ENCODE data around the gene RGS1.
A peak's percentile ranks its signal among the peaks of the same experiment; 100 is the strongest.

RGS1 gene

DNA sequence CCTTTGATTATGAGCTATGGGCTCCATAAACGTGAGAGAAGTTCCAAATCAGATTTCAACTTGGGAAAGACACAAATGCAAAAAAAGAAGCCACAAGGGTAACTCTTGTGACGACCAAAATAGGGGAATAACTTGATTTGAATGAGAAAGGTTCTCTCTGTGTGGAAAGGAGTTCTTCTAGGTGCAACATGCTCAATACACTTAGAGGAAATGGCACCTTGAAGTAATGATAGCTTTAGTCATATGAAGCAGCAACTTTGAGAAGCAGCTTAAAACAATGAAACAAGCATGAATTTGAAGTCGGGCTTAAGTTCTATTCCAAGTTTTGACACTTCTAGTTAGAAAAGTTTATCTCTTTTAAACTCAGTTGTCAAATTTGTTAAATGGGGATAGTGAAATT is 21.8 kb upstream of the RGS1 start:
- DNase-seq (ENCODE audit: low spot score), result no peak

GRCh38 chr1:192554904-192555303 is 20.7 kb upstream of the RGS1 start:
- no peak for DNase-seq (ENCODE audit: low spot score)

- DNase-seq (ENCODE audit: low spot score), result no peak
Measured at GRCh38 chr1:192555399-192555798, 20.2 kb upstream of the RGS1 start.

DNA sequence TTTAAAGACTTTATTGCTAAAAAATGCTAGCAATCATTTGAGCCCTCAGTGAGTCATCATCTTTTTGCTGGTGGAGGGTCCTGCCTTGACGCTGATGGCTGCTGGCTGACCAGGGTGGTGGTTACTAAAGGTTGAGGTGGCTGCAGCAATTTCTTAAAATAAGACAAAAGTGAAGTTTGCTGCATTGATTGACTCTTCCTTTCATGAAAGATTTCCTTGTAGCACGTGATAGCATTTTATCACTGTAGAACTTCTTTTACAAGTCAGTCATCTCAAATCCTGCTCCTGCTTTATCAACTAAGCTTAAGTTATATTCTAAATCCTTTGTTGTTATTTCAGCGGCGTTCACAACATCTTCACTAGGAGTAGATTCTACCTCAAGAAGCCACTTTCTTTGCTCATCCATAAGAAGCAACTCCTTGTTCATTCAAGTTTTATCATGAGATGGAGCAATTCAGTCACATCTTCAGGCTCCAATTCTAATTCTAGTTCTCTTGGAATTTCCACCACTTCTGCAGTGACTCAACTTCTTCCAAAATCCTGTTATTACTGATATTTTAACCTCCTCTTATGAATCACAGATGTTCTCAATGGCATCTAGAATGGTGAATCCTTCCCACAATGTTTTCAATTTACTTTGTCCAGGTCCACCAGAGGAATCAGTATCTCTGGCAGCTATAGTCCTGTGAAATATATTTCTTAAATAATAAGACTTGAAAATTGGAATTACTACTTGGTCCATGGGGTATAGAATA is 17.6 kb upstream of the RGS1 start:
- no peak for DNase-seq (ENCODE audit: low spot score)

- DNase-seq (ENCODE audit: low spot score), result no peak
Measured at GRCh38 chr1:192559115-192560006, 16.2 kb upstream of the RGS1 start.

DNA sequence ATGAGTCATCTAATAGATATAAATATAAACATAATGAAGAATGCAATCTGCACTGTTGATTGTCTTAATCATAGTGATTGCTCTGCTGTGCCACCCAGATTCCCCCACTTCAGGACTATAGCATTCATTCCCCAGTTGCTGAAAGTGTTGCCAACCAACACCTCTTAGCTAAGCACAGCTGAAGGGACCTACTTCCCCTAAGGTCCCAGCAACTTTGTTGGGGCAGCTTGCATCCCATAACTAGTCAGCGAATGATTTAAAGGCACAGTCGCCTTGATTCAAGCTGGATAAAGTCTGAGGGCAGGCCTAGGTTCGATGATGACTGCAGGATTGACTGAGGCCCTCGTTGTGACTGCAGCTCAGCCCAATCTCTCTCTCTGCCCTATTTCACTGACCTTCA is 14.3 kb upstream of the RGS1 start:
- no peak for DNase-seq (ENCODE audit: low spot score)

DNA sequence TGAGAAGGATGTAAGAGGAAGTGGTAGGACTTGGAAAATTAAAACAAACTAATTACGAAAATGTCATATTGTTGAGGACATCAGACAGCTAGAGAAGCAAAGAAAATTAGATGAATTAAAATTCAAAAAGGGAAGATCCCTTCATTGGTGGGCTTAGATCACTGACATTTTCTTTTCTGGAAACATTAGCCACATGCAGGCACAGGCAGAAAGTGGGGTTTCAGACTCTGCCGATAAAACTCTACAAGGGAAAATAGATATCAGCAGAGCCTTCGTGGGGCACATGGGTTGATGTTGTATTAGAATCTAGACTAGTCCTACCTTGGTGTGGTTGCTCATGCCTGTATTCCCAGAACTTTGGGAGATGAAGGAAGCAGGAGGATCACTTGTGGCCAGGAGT is 12.4 kb upstream of the RGS1 start:
- DNase-seq (ENCODE audit: low spot score), result no peak

DNA sequence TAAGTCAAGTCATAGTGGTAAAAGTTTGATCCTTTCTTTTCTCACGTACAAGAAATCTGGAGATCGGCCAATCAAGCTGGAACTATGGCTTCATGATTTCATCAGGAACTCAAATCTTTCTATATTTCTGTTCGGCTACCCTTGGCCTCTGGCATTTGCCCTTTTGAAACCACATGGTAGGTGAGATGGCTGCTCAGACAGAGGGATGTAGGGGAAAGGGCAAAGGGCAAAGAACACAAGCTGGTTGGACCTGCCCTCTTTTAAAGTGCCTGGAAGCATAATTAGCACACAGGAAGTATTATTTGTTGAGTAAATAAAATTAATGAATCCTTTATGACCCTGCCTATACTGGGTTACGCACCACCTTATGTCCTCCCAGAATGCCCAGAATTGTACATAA is 11.5 kb upstream of the RGS1 start:
- DNase-seq (ENCODE audit: low spot score), result no peak

- no peak for DNase-seq (ENCODE audit: low spot score)
Measured at GRCh38 chr1:192565946-192566345, 9.6 kb upstream of the RGS1 start.

DNA sequence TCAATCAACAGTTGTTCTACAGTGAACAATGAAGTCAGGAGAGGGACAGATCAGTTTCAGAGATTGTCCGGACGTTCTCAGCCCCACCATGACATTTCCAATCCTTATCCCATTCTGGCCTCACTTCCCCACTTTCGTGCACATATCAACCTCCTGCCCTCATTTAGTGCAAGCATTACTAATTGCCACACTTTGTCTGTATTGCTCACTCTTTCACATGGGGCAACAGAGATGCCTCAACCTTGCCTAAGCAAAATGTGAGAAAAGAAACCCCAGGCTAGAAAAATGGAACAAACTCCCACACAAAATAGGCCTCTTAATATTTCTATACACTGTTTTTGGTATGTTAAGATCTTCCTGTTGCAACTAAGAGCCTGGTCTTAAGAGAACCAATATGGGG is 8.9 kb upstream of the RGS1 start:
- no peak for DNase-seq (ENCODE audit: low spot score)

GRCh38 chr1:192568063-192568462 is 7.5 kb upstream of the RGS1 start:
- DNase-seq (ENCODE audit: low spot score), result no peak

- DNase-seq (ENCODE audit: low spot score), result no peak
Measured at GRCh38 chr1:192571668-192572067, 3.9 kb upstream of the RGS1 start.

- DNase-seq (ENCODE audit: low spot score), result no peak
Measured at GRCh38 chr1:192573499-192573898, 2.1 kb upstream of the RGS1 start.

- DNase-seq (ENCODE audit: low spot score), result no peak
Measured at GRCh38 chr1:192574073-192574472, 1.5 kb upstream of the RGS1 start.

DNA sequence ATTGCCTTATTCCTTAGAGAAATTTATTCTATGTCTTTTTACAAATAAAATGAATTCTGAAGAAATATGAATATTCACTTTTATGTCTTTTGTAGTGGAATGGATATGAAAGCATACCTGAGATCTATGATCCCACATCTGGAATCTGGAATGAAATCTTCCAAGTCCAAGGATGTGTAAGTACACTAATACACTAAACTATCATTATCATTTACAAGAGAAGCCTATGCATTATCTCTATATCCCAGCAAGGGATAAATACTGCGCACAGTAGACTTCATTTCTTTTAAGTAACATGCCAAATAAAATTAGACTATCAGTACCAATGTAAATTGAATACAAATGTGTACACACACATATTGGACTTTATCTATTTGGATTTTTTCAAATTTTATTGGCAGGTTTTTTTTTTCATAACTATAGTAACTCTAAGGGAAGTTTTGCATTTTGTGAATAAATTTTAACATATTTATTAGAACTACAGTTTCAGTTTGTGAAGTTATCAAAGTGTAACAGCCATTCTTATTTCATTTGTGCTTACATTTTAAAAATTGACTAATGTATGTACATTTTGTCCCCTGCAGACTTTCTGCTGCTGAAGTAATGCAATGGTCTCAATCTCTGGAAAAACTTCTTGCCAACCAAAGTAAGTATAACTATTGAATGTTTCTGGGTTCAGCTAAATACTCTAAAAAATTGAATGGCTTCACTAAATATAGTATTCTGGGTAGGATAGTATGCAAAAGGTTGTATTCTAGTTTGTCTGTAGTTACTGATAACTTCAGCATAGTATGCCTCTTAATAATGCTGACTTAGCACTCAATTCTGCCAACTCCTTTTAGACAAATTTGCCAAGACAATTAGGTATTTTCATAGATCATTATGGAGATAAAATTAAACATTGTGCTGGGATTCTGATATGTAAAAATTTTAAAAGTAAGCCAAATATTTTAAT is 894 bp downstream of the RGS1 start:
- DNase-seq (ENCODE audit: low spot score), result no peak

DNA sequence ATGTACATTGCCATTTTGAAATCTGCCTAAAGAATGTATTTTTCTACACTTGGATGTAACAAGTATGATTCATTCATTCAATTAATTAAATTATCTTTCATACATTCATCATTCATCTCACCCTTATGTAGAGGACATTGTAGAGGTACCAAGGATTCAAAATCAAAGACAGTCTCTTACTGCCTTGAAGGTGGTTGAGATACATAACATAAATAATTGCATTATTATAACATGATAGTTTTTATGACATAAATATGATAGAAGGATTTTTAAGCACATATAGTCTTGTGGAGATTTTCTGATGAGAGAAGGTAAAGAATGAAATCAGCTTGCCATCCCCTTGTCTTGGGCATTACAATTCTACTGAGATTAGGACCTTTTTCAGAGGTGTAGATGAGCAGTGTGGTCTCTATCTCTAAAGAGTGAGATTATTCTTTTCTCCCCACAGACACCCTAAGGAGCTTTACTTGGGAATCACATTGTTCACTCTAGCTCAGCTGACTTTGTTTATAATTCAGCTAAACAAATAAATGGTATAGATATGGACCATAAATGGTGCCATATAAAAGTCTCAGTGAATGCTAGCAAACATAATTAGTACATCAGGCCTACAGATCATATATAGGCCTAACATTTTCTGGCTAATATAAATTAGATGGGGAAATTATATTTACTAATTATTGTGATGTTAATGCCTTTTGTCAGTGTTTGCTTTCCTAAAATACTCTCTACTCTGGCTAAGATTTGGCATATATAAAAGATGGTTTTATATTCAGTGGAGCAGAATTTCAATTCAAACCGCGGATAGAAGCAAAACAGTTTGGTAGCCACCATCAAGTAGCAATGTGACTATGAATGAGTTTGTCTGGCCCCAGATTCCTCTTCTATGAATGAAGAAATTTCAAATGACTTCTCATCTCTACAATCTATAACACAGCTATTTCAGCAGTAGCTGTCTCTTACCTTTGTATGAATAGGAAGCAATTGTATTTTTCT is 1.9 kb downstream of the RGS1 start:
- no peak for DNase-seq (ENCODE audit: low spot score)

DNA sequence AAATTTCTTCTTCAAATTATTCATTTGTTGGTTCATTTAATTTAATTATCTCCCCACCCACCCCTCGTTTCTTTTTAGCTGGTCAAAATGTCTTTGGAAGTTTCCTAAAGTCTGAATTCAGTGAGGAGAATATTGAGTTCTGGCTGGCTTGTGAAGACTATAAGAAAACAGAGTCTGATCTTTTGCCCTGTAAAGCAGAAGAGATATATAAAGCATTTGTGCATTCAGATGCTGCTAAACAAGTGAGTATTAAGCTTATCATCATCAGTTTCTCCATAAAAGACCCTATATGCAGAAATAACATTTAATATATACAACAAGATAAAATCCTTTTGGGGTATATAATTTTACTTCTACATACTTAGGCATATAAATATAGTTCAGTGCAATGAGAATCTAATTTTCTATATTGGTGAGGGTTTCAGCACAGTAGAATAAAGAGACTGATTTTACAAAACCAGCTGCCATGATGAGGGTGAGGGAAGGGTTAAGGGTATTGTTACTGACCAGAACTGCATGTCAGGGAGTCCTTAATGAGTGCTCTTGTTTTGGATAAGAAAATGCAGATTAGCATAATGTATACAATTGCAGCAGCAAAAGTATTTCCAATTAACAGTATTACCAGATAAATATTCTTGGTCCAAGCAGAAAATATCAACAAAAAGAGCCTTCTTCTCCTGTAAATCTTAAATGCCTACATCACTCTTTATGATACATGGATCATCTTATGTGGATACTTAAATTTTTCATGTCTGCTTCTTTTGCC is 2.8 kb downstream of the RGS1 start:
- no peak for DNase-seq (ENCODE audit: low spot score)

GRCh38 chr1:192579010-192579738 is 3.6 kb downstream of the RGS1 start:
- no peak for DNase-seq (ENCODE audit: low spot score)

DNA sequence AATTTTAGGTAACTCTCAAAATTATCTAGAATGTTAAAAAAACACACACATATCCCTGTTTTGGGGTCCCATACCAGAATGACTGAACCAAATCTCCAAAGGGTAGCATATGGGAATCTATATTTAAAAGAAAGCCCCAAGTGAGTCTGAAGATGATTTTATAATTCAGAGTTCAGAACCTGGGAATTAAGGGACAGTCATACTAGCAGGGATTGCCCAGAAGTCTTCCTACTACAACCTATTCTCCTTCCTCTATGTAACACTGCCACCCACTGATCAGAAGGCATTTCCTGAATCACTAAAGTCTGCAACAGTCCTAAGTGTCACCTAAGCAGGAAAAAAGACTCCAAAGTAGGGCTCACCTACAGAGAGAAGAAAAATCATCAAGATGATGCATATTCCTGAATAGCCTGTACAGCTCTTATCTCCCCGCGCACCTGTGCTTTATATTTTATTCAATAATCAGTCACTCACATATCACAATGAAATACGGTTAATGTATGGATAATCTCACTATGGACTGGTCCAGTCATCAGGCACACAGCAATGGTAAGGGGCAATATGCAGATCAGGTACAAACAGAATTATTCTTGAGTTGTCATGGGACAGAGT is 4.9 kb downstream of the RGS1 start:
- peak; percentile 8 for DNase-seq (ENCODE audit: low spot score)

Data from HuH-7 (cell line).